Measurements from ENCODE around the gene PSMC5. TPM values are rescaled to one million over a fixed set of nuclear protein-coding genes. Genes with fewer than 3 reads are reported as not detected.

The PSMC5 gene
- total RNA-seq, 1 experiment from 2014 or later: 183 TPM

GRCh38 chr17:63826468-63827001 is 696 bp upstream of the PSMC5 start:
- Histone ChIP-seq H2BK12ac (ENCODE audit: insufficient read length, low read depth, low read length) (no peak overlapping the region), H4K20me1 (ENCODE audit: control insufficient read depth, insufficient read depth, insufficient read length) (no peaks in the 10 kb centered on the region), H4K5ac (ENCODE audit: insufficient read length, low read depth, low read length) (no peak overlapping the region), H2BK20ac (ENCODE audit: low read depth, low read length, poor library complexity, severe bottlenecking) (no peak overlapping the region), H3K27me3 (ENCODE audit: insufficient read depth, low read length) (no peaks in the 10 kb centered on the region), H3K9me3 (ENCODE audit: control insufficient read depth, low read depth, low read length) (no peaks in the 10 kb centered on the region), H2BK5ac (ENCODE audit: insufficient read length, low read length) (no peak overlapping the region), H3K4me2 (ENCODE audit: insufficient read depth, insufficient read length, low read length) (peak overlapping the region; percentile 69), H4K91ac (ENCODE audit: insufficient read length, low read depth, low read length) (no peak overlapping the region), H3K79me2 (ENCODE audit: insufficient read depth, low read length) (peaks cover 8% of the 10 kb centered on the region; the same call in 1 of the 2 replicates), H3K23me2 (ENCODE audit: insufficient read length, low read depth, low read length, poor library complexity, severe bottlenecking) (peaks cover 6% of the 10 kb centered on the region), H3T11ph (ENCODE audit: low read length) (no peak overlapping the region), H4K8ac (replicated peaks; ENCODE audit: insufficient read length, low read depth, low read length) (no peak overlapping the region), H3K27ac (ENCODE audit: insufficient read length, low read depth, low read length) (no peak overlapping the region), H2AFZ (ENCODE audit: low read length) (no peak overlapping the region), H3K56ac (ENCODE audit: insufficient read length, low read depth, low read length) (no peak overlapping the region), H3K9ac (ENCODE audit: extremely low read depth, insufficient read length, low read length) (peak overlapping the region; percentile 88), H3K4me1 (ENCODE audit: insufficient read depth, low read length) (no peaks in the 10 kb centered on the region), H3K14ac (ENCODE audit: insufficient read depth, low read length) (no peak overlapping the region), H3K4ac (ENCODE audit: low read depth, low read length) (no peak overlapping the region), H2BK120ac (ENCODE audit: low read depth, low read length, poor library complexity, severe bottlenecking) (no peak overlapping the region), H3K79me1 (ENCODE audit: insufficient read depth, low read depth, low read length, poor library complexity, severe bottlenecking) (peaks cover 3% of the 10 kb centered on the region), H3K23ac (ENCODE audit: insufficient read length, low read depth, low read length) (no peak overlapping the region), H2BK15ac (ENCODE audit: low read depth, low read length) (no peak overlapping the region), H3K18ac (ENCODE audit: insufficient read length, low read depth, low read length) (no peak overlapping the region), H2AK5ac (ENCODE audit: insufficient read length, low read length) (no peak overlapping the region)
- Mint-ChIP-seq H3K27me3 (ENCODE audit: low read depth) (no peaks in the 10 kb centered on the region; the same call in 1 of the 2 replicates), H3K4me3 (peak overlapping the region; percentile 99 to 100), H3K9me3 (no peaks in the 10 kb centered on the region; a peak in 1 of 5 replicates), H3K27ac (peak overlapping the region; percentile 100), H3K4me1 (peaks cover 12 to 16% of the 10 kb centered on the region in 2 experiments), H3K36me3 (ENCODE audit: insufficient read depth in 1 of 3, low read depth in 3 of 3) (peaks cover 70 to 96% (median 76%) of the 10 kb centered on the region in 3 experiments)
- WGBS (ENCODE audit: extremely low coverage, insufficient read length, low lambda C conversion rate): no CpG with 5 or more reads among the region's 31 CpGs
- no peak for TF ChIP-seq CTCF (conservative IDR thresholded peaks at IDR 0.05)
- DNase-seq: no peak

All from H9 (cell line).